MM.1S (cell line): ENCODE measurements around the gene HLA-DMA.

Source experiments
- EZH2 ChIP-seq: fragments of 300-600 bp; sonication (generic); optimal IDR thresholded peaks from 2 replicates; pipeline ENCODE3; 2017; ENCODE audit warnings: low read depth, mild to moderate bottlenecking, antibody characterized with exemption, low read length, mixed read lengths
- EZH2phosphoT487 ChIP-seq: fragments of 300-600 bp; sonication (generic); IDR thresholded peaks from 2 replicates; pipeline ENCODE4 v1.6.1; 2018; ENCODE audit warnings: antibody characterized with exemption, low read length
- TF ChIP-seq, protein P1 (sequence below): fragments of 300-600 bp; sonication (generic); IDR thresholded peaks from 2 replicates; pipeline ENCODE4 v1.5.1; 2016; ENCODE audit warnings: antibody characterized with exemption, low read length, mixed read lengths

- TF ChIP-seq, protein P1, sequence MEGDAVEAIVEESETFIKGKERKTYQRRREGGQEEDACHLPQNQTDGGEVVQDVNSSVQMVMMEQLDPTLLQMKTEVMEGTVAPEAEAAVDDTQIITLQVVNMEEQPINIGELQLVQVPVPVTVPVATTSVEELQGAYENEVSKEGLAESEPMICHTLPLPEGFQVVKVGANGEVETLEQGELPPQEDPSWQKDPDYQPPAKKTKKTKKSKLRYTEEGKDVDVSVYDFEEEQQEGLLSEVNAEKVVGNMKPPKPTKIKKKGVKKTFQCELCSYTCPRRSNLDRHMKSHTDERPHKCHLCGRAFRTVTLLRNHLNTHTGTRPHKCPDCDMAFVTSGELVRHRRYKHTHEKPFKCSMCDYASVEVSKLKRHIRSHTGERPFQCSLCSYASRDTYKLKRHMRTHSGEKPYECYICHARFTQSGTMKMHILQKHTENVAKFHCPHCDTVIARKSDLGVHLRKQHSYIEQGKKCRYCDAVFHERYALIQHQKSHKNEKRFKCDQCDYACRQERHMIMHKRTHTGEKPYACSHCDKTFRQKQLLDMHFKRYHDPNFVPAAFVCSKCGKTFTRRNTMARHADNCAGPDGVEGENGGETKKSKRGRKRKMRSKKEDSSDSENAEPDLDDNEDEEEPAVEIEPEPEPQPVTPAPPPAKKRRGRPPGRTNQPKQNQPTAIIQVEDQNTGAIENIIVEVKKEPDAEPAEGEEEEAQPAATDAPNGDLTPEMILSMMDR, result no peak
- TF ChIP-seq EZH2, result no peak
- TF ChIP-seq EZH2phosphoT487, result no peak
These were observed 18.3 kb upstream of the HLA-DMA start for GRCh38 chr6:32971242-32971580.
